ENCODE measurements around the gene IKZF5. TPM values are rescaled to one million over a fixed set of nuclear protein-coding genes. Genes with fewer than 3 reads are reported as not detected.
A peak's percentile ranks its signal among the peaks of the same experiment; 100 is the strongest.

IKZF5 gene
- total and polyA plus RNA-seq, 9 donors = 8.2 to 28.6 (median 18.2) TPM

- intact Hi-C loops (cut with DNase I) = no loop called here
- Histone ChIP-seq H3K4me1 (ENCODE audit: insufficient read depth) (no peaks in the 10 kb centered on the region), H3K27ac (peak within 1 kb of the TSS; percentile 90 to 96), H3K4me3 (peak within 1 kb of the TSS; percentile 72), H3K27me3 (no peaks in the 10 kb centered on the region), H3K36me3 (no peaks in the 10 kb centered on the region), H3K9me3 (no peaks in the 10 kb centered on the region)
- peak; percentile 90 to 96 (median 93) for DNase-seq
- 0 to 2% (median 1%) methylated on average over 46 to 73 of the region's 73 CpGs for WGBS, 3 donors
- TF ChIP-seq, protein P1, sequence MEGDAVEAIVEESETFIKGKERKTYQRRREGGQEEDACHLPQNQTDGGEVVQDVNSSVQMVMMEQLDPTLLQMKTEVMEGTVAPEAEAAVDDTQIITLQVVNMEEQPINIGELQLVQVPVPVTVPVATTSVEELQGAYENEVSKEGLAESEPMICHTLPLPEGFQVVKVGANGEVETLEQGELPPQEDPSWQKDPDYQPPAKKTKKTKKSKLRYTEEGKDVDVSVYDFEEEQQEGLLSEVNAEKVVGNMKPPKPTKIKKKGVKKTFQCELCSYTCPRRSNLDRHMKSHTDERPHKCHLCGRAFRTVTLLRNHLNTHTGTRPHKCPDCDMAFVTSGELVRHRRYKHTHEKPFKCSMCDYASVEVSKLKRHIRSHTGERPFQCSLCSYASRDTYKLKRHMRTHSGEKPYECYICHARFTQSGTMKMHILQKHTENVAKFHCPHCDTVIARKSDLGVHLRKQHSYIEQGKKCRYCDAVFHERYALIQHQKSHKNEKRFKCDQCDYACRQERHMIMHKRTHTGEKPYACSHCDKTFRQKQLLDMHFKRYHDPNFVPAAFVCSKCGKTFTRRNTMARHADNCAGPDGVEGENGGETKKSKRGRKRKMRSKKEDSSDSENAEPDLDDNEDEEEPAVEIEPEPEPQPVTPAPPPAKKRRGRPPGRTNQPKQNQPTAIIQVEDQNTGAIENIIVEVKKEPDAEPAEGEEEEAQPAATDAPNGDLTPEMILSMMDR (IDR thresholded peaks at IDR 0.05) = peak; percentile 84 to 99 (median 98)
- peak; percentile 51 for TF ChIP-seq POLR2A (IDR thresholded peaks at IDR 0.05)
- TF ChIP-seq EP300 (IDR thresholded peaks at IDR 0.05) = no peak
Observed at GRCh38 chr10:122980209-122981065, 28.2 kb downstream of the IKZF5 start, which contains the start of gene PSTK. PSTK (plus strand) TSS chr10:122980401; CDS start chr10:122980480, 79 bp downstream.

DNA sequence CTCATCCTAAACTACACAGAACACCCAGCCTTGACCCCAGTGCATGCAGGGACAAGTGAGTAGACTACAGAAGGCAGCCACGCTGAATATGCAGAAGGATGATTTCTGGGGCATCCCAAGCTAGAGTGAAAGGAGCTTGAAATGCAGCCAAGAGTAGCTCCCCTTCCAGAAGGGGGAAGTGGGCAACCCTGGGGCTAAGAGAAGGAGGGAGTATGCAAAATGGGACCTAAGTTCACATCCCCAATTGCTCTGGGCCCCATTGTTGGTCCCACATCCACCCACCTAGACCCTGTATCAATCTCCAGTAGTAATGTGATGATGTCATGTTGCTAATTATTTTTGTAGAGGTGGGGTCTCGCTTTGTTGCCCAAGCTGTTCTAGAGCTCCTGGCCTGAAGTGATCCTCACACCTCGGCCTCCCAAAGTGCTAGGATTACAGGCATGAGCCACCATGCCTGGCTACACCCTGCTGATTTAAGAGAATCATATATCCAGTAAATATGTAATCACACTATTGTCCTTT is 34.0 kb downstream of the IKZF5 start:
- no peaks in the 10 kb centered on the region for H3K27me3 ChIP-seq
- no peak for DNase-seq
- TF ChIP-seq EP300 (IDR thresholded peaks at IDR 0.05) (no peak), POLR2A (IDR thresholded peaks at IDR 0.05) (no peak)
- TF ChIP-seq, protein P1 (IDR thresholded peaks at IDR 0.05) = no peak
- no peaks in the 10 kb centered on the region for H3K9me3 ChIP-seq
- no peaks in the 10 kb centered on the region for H3K4me1 ChIP-seq (ENCODE audit: insufficient read depth)
- no peaks in the 10 kb centered on the region for H3K36me3 ChIP-seq
- 69 to 81% (median 79%) methylated on average over 3 of the region's 3 CpGs for WGBS, 3 donors
- no peak overlapping the region for H3K27ac ChIP-seq
- no peak overlapping the region for H3K4me3 ChIP-seq
- intact Hi-C loops (cut with DNase I) = no loop called here

- no peaks in the 10 kb centered on the region for H3K4me1 ChIP-seq (ENCODE audit: insufficient read depth)
- H3K4me3 ChIP-seq = no peak overlapping the region
- no peaks in the 10 kb centered on the region for H3K27me3 ChIP-seq
- H3K27ac ChIP-seq = no peak overlapping the region
- intact Hi-C loops (cut with DNase I) = no loop called here
- TF ChIP-seq, protein P1 (IDR thresholded peaks at IDR 0.05) = no peak
- no peak for TF ChIP-seq POLR2A (IDR thresholded peaks at IDR 0.05)
- WGBS, 3 donors = 65 to 68% (median 66%) methylated on average over 5 of the region's 5 CpGs
- no peaks in the 10 kb centered on the region for H3K9me3 ChIP-seq
- no peak for DNase-seq
- no peaks in the 10 kb centered on the region for H3K36me3 ChIP-seq
Observed at GRCh38 chr10:122974023-122974422, 34.6 kb downstream of the IKZF5 start.

DNA sequence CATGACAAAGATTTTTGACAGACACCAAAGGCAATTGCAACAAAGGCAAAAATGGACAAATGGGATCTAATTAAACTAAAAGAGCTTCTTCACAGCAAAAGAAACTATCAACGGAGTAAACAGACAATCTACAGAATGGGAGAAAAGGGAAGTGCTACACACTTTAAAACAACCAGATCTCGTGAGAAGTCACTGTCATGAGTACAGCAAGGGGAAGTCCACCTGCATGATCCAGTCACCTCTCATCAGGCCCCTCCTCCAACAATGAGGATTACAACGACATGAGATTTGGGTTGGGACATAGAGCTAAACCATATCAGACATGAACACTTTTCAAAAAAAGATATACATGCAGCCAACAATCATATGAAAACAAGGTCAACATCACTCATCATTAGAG is 39.9 kb downstream of the IKZF5 start:
- TF ChIP-seq, protein P1 (IDR thresholded peaks at IDR 0.05) = no peak
- TF ChIP-seq EP300 (IDR thresholded peaks at IDR 0.05) (no peak), POLR2A (IDR thresholded peaks at IDR 0.05) (no peak)
- Histone ChIP-seq H3K4me3 (no peak overlapping the region), H3K27ac (no peak overlapping the region), H3K27me3 (no peaks in the 10 kb centered on the region), H3K4me1 (ENCODE audit: insufficient read depth) (no peaks in the 10 kb centered on the region), H3K36me3 (no peaks in the 10 kb centered on the region), H3K9me3 (no peaks in the 10 kb centered on the region)
- DNase-seq = no peak
- WGBS, 3 donors = 78 to 87% (median 86%) methylated on average over 3 of the region's 3 CpGs
- intact Hi-C loops (cut with DNase I) = no loop called here
